Body of pancreas (tissue), 4 donors: Measurements from ENCODE around the gene RNF25.

Experiments
- POLR2A ChIP-seq, 3 donors: fragments of 450-650 bp; IDR thresholded peaks; one replicate each; pipeline ENCODE4 v1.6.1; 2016; ENCODE audit warnings: antibody characterized with exemption in 3 of 3, mild to moderate bottlenecking in 2 of 3
- TF ChIP-seq, protein P1 (sequence below), 7 experiments: fragments of 450-650 bp in 4 of 7; fragments of 200-600 bp in 3 of 7; sonication (generic) in 3 of 7; IDR thresholded peaks; one replicate each; pipeline ENCODE4 v1.5.1; 2016 to 2019; ENCODE audit warnings: antibody characterized with exemption in 7 of 7

DNA sequence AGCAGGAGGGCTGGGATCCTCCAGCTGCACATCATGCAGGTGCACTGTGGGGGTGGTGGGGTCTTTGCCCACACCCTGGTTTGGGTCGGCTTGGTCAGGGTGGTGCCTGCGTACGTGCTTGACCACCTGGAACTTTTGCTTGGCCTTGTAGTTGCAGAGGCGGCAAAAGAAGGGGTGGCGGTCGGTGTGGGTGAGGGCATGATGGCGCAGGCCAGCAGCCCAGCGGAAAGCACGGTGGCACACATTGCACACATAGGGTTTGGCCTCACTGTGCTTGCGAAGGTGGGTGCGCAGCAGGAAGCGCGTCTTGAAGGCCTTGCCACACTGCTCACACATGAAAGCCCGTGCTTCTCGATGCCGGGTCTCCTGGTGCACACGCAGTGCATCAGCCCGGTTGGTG, 33.4 kb downstream of the RNF25 start:
- TF ChIP-seq, protein P1, sequence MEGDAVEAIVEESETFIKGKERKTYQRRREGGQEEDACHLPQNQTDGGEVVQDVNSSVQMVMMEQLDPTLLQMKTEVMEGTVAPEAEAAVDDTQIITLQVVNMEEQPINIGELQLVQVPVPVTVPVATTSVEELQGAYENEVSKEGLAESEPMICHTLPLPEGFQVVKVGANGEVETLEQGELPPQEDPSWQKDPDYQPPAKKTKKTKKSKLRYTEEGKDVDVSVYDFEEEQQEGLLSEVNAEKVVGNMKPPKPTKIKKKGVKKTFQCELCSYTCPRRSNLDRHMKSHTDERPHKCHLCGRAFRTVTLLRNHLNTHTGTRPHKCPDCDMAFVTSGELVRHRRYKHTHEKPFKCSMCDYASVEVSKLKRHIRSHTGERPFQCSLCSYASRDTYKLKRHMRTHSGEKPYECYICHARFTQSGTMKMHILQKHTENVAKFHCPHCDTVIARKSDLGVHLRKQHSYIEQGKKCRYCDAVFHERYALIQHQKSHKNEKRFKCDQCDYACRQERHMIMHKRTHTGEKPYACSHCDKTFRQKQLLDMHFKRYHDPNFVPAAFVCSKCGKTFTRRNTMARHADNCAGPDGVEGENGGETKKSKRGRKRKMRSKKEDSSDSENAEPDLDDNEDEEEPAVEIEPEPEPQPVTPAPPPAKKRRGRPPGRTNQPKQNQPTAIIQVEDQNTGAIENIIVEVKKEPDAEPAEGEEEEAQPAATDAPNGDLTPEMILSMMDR (IDR thresholded peaks at IDR 0.05): no peak
- no peak for TF ChIP-seq POLR2A (IDR thresholded peaks at IDR 0.05)
